Keratinocyte (primary cell): ENCODE data around the gene DOP1A.

ENCODE experiments used
- CTCF ChIP-seq, 3 experiments: IDR thresholded peaks in 1 of 3; conservative IDR thresholded peaks in 1 of 3; optimal IDR thresholded peaks in 1 of 3; 2 replicates in 2 of 3; 3 replicates in 1 of 3; pipeline versions ENCODE3 to v1.5.1; 2011; ENCODE audit warnings: low read length in 3 of 3, mild to moderate bottlenecking in 3 of 3, moderate library complexity in 2 of 3, control low read depth in 1 of 3, inconsistent platforms in 1 of 3; ENCODE audit not compliant: insufficient read depth in 2 of 3; ENCODE audit errors: extremely low read depth in 1 of 3
- EZH2 ChIP-seq: IDR thresholded peaks from one replicate; pipeline ENCODE4 v1.6.1; 2012; ENCODE audit warnings: inconsistent platforms, mild to moderate bottlenecking, low read length, moderate library complexity

DNA sequence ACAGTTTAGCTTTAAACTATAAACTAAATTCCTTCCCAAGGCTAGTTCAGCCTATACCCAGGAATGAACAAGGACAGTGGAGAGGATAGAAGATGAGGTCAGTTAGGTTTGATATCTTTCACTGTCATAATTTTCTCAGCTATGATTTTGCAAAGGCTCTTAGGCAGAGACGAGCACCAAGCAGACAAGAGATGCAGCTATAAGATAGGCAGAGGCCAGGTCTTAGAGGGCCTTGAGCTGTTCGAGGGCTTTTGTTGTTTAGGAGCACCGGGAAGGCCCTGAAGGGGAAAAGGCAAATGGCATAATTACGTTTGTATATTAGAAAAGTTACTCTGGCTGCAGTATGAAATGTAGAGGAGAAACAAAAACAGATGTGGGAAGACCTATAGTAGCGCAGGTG lies 59.8 kb downstream of the DOP1A start:
- TF ChIP-seq EZH2 (no peak), CTCF (optimal IDR thresholded peaks at IDR 0.05 in 1 of 3, IDR thresholded peaks at IDR 0.05 in 1 of 3, conservative IDR thresholded peaks at IDR 0.05 in 1 of 3; ENCODE audit: extremely low read depth in 1 of 3, insufficient read depth in 2 of 3, low read length in 3 of 3) (no peak)
